Ectodermal cell (in vitro differentiated cells): ENCODE measurements around the gene RMI1. TPM values are rescaled to one million over a fixed set of nuclear protein-coding genes. Genes with fewer than 3 reads are reported as not detected.

Source experiments
- H3K27ac ChIP-seq: 2 replicates; pipeline ENCODE4 v1.7.0; 2013; ENCODE audit warnings: mild to moderate bottlenecking, low read depth, low read length; ENCODE audit not compliant: insufficient read depth, poor library complexity, severe bottlenecking
- H3K27me3 ChIP-seq: 2 replicates; pipeline ENCODE4 v1.7.0; 2013; ENCODE audit warnings: mild to moderate bottlenecking, low read length; ENCODE audit not compliant: insufficient read depth, control insufficient read depth, poor library complexity, severe bottlenecking
- H3K36me3 ChIP-seq: one replicate; pipeline ENCODE4 v1.7.0; 2013; ENCODE audit warnings: low read length; ENCODE audit not compliant: control insufficient read depth, insufficient read depth
- H3K4me1 ChIP-seq: one replicate; pipeline ENCODE4 v1.7.0; 2013; ENCODE audit warnings: low read length; ENCODE audit not compliant: control insufficient read depth, insufficient read depth
- H3K4me3 ChIP-seq: 2 replicates; pipeline ENCODE4 v1.7.0; 2013; ENCODE audit warnings: low read depth, low read length, control low read depth; ENCODE audit not compliant: insufficient read depth
- H3K9me3 ChIP-seq: 2 replicates; pipeline ENCODE4 v1.7.0; 2013; ENCODE audit warnings: mild to moderate bottlenecking, low read length, moderate library complexity; ENCODE audit not compliant: control insufficient read depth
- WGBS, 2 experiments: methylation state at CpG; one replicate each; pipeline ENCODE4 v1.1.7; 2013; ENCODE audit warnings: missing lambda C conversion rate in 2 of 2; 5-methylcytosine and 5-hydroxymethylcytosine counted together
- polyA plus RNA-seq, 4 experiments: library from polyadenylated mRNA; stranded (reverse); fragments of 50-300 nt; gene quantifications; one replicate each; pipeline ENCODE4 v1.2.3, GENCODE V29; 2013

Gene RMI1
- 34.8 TPM for polyA plus RNA-seq (2013, experiment 1 of 4)
- 35.0 TPM for polyA plus RNA-seq (2013, experiment 2 of 4)
- polyA plus RNA-seq (2013, experiment 3 of 4): 34.2 TPM
- polyA plus RNA-seq (2013, experiment 4 of 4): 35.4 TPM

DNA sequence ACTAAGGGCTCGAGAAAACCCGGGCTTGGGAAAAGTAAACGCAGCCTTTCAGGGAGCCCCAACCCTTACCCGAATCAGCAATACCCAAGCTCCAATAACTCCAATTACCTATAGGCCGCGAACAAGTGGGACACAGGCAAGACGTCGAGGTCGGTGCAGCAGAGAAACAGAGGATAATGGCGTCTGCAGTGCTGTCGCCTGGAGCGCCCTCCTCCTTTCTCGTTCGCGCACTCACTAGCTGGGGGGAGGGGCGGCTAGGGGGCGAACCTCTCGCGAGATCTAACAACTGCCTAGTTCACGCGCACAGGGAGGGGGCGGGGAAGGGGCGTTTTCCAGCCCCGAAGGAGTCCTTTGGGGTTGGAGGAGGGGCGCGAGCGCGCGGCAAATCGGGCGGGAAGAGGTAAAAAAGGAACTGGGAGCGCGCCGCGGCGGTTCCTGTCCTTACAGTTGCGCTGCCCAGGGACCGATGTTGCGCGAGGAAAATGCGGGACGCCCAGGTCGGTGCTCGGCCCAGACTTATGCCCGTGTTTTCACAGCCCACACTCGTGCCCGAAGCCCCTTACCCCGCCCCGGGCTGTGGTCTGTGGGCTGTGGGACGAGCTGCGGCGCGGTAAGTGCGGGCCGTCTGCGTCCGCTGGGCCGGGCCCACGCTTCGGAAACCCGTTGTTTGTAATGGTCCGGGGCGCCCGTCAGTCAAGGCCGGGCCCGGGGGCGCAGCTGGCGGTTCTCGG is at the start of gene RMI1:
RMI1 (plus strand) TSS at position 411 of the 731 bp plus-strand sequence. CDS start 20,182 bp downstream, outside the sequence.
- Histone ChIP-seq H3K9me3 (no peaks in the 10 kb centered on the region), H3K4me1 (peaks cover 10% of the 10 kb centered on the region), H3K4me3 (peak within 1 kb of the TSS; percentile 80), H3K36me3 (peaks cover 10% of the 10 kb centered on the region), H3K27me3 (no peaks in the 10 kb centered on the region), H3K27ac (peak within 1 kb of the TSS; percentile 98)
- WGBS, 2 experiments: 0% methylated on average over 69 of the region's 69 CpGs

DNA sequence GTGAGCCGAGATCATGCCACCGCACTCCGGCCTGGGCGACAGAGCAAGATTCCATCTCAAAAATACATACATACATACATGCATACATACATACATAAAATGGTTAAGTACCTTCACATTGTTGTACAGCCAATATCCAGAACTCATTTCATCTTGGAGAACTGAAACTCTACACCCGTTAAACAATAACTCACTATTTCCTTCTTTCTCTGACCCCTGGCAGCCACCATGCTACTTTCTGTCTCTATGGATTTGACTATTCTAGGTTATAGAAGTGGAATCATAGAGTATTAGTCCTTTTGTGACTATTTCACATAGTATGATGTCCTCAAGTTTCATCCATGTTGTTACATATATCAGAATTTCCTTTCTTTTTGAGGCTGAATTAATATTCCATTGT is 49.7 kb upstream of the RMI1 start:
- 94 to 95% methylated on average over 5 of the region's 5 CpGs for WGBS, 2 experiments
- Histone ChIP-seq H3K27ac (no peak overlapping the region), H3K27me3 (no peaks in the 10 kb centered on the region), H3K36me3 (no peaks in the 10 kb centered on the region), H3K4me1 (peaks cover 7% of the 10 kb centered on the region), H3K4me3 (no peak overlapping the region), H3K9me3 (no peaks in the 10 kb centered on the region)

DNA sequence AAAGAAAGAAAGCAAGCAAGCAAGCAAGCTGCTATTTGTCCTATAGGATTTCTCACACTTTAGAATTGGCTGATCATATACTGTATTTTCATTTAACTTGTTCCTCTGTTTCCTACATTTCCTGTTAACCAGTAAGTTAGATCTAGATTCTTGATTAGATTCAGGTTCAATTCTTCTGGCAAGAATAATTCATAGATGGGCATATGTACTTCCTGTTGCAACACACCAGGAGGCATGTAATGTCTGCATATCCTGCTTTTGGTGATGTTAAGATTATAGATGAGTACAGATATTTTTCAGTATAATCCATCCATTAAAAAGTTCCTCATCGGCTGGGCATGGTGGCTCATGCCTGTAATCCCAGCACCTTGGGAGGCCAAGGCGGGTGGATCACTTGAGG is 48.6 kb upstream of the RMI1 start:
- Histone ChIP-seq H3K9me3 (no peaks in the 10 kb centered on the region), H3K36me3 (no peaks in the 10 kb centered on the region), H3K4me3 (no peak overlapping the region), H3K27ac (no peak overlapping the region), H3K27me3 (no peaks in the 10 kb centered on the region), H3K4me1 (peaks cover 7% of the 10 kb centered on the region)
- WGBS, 2 experiments: 63 to 100% methylated on average over 2 of the region's 2 CpGs

DNA sequence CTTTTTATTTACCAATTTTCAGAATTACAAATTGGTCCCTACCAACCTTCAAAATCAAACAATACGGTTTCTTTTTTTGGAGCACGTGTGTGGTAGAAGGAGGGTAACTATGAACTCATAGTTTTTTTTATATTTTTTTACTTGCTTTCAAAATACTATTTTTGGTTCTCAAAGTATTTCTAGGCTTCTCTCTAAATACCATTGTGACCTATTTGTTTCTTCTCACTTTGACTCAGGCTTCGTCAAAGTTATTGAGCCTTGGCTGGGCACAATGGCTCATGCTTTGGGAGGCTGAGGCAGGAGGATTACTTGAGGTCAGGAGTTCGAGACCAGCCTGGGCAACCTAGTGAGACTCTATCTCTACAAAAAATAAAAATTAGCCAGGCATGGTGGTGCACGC is 47.8 kb upstream of the RMI1 start:
- Histone ChIP-seq H3K4me3 (no peak overlapping the region), H3K27ac (no peak overlapping the region), H3K36me3 (no peaks in the 10 kb centered on the region), H3K27me3 (no peaks in the 10 kb centered on the region), H3K4me1 (peaks cover 7% of the 10 kb centered on the region), H3K9me3 (no peaks in the 10 kb centered on the region)
- 92% methylated on average over 3 of the region's 5 CpGs for WGBS, 2 experiments

DNA sequence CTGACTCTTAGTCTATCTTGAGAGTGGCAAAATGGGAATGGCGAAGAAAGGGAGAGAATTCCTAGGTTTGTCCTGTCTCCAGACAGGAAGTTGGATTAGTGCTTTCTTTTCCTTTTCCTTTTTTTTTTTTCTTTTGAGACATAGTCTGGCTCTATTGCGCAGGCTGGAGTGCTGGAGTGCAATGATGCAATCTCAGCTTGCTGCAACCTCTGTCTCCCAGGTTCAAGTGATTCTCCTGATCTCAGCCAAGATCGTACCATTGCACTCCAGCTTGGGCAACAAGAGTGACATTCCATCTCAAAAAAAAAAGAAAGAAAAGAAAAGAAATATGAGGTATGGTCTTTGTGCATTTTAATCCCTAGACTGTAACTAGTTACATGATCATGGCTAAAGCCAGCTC is 46.8 kb upstream of the RMI1 start:
- Histone ChIP-seq H3K4me1 (peaks cover 7% of the 10 kb centered on the region), H3K27ac (no peak overlapping the region), H3K9me3 (no peaks in the 10 kb centered on the region), H3K27me3 (no peaks in the 10 kb centered on the region), H3K36me3 (no peaks in the 10 kb centered on the region), H3K4me3 (no peak overlapping the region)
- WGBS, 2 experiments: 92 to 94% methylated on average over 3 of the region's 3 CpGs

DNA sequence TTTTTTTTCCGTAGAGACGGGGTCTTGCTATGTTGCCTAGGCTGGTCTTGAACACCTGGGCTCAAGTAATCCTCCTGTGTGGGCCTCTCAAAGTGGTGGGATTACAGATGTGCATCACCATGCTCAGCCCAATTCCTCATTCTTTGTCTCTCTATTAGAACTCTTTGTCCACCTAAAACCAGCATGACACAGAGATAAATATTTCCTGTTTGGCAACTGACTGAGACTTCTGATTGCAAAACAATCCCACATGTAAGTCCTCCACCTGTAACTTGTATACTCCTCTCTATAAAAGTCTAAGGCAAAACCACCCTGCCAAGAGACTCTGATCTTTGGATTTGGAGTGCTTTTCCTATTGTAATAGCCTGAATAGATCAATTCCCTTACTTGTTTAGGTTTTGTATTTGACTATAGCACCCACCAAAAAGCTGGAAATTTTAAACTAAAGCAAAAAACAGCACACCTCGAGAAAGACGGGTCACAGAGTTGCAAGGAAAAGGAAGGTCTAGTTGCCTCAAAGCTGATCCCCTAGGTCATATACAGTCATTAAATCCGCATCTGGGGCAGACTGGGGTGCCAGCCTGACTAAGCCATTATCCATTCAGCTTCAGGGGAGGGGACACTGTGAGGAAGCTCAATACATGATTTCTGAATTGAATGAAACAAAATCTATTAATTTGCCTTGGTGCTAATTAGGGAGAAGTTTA is 45.9 kb upstream of the RMI1 start:
- Histone ChIP-seq H3K9me3 (no peaks in the 10 kb centered on the region), H3K4me1 (peaks cover 7% of the 10 kb centered on the region), H3K4me3 (no peak overlapping the region), H3K27me3 (no peaks in the 10 kb centered on the region), H3K27ac (no peak overlapping the region), H3K36me3 (no peaks in the 10 kb centered on the region)
- WGBS, 2 experiments: 89% methylated on average over 5 of the region's 5 CpGs

DNA sequence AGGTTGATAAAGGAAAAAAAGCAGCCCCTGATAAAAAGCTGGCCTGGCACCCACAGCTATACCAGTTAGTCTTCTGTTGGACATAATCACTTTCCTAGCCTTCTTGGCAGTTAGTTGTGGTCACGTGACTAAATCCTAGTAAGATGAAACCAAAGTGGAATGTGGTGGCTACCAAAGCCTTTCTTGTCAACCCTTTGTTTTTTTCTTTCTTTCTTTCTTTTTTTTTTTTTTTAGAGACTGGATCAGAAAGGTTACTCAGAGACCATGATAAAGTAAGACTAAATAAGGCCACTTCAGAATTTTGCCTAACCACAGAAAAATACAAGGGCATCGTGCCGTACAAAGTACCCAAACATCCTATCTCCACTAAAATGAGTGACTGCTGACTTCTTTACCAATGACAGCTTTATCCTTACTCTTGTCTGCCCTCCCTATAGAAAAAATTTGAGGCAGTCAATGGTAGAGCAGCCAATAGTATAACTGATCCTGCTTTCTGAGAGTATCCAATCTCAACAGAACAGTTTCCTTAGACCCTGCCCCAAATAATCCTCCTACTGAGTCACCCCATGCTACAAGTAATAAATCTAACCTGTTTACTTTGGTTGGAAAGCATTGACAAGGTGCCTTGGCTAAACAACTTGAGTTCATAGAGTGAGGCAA is 45.2 kb upstream of the RMI1 start:
- Histone ChIP-seq H3K36me3 (no peaks in the 10 kb centered on the region), H3K9me3 (no peaks in the 10 kb centered on the region), H3K27ac (no peak overlapping the region), H3K27me3 (no peaks in the 10 kb centered on the region), H3K4me3 (no peak overlapping the region), H3K4me1 (peaks cover 7% of the 10 kb centered on the region)
- 76 to 84% methylated on average over 3 of the region's 3 CpGs for WGBS, 2 experiments

DNA sequence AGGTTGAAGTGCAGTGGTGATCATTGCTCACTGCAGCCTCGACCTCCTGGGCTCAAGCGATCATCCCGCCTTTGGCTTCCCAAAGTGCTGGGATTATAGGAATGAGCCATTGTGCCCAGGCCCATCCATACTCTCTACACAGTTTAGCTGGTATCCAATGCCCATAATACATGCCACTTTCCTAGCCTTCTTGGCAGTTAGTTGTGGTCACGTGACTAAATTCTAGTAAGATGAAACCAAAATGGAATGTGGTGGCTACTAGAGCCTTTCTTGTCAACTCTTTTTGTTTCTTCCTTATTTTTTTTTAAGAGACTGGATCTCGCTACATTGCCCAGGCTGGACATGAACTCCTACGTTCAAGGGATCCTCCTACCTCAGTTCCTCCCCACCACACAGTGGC is 44.1 kb upstream of the RMI1 start:
- no peaks in the 10 kb centered on the region for H3K27me3 ChIP-seq
- 81 to 88% methylated on average over 6 of the region's 6 CpGs for WGBS, 2 experiments
- H3K4me3 ChIP-seq: no peak overlapping the region
- no peaks in the 10 kb centered on the region for H3K36me3 ChIP-seq
- H3K4me1 ChIP-seq: peaks cover 7% of the 10 kb centered on the region
- H3K27ac ChIP-seq: no peak overlapping the region
- H3K9me3 ChIP-seq: no peaks in the 10 kb centered on the region

DNA sequence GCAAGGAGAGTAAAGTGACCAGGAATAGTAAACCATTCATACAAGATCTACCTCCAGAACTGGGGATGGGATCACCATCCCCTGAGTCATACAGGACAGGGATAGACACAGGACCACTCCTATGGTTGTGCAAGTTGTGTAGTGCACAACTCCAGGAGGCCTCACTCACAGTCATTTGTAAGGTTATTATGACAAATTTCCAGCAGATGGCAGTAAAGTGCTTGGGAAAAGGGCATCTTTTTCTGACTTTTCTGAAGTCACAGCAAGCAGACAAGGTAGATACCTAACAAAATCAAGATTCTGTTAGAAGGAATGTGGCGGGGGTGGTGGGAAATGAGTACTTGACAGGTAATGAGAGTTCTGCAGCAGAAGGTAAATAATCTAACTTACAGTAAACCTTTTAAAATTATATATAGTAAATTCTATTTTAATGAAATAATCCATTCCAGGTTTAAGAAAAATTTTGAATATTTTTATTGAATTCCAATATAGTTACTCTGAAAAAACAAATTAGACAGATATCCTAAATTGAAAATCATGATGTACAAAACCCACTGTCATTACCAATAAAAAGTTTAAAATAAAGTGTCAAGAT is 42.6 kb upstream of the RMI1 start:
- Histone ChIP-seq H3K27ac (no peak overlapping the region), H3K27me3 (no peaks in the 10 kb centered on the region), H3K4me3 (no peak overlapping the region), H3K4me1 (peaks cover 7% of the 10 kb centered on the region), H3K9me3 (no peaks in the 10 kb centered on the region), H3K36me3 (peaks cover under 1% of the 10 kb centered on the region)
- no CpG with 5 or more reads among the region's 1 CpG for WGBS, 2 experiments
